Calu3 (cell line): ENCODE data around the gene SLC39A10. TPM values are rescaled to one million over a fixed set of nuclear protein-coding genes. Genes with fewer than 3 reads are reported as not detected.
A peak's percentile ranks its signal among the peaks of the same experiment; 100 is the strongest.

Source experiments
- BruUV-seq: library from RNA; stranded (reverse); fragments of 400-500 nt; replicated peaks from 2 replicates; lab custom pipeline; 2021; lab: Mats Ljungman, UMichigan
- CTCF ChIA-PET: fragments of 300-600 bp; sonication (Branson Sonifier 250); formaldehyde crosslinking; loops from one replicate; lab custom pipeline; 2022; ENCODE audit warnings: antibody characterized with exemption; lab: Charles Lee
- DNase-seq: peaks from one replicate; pipeline ENCODE4 v3.0.0; 2022
- H3K27ac Mint-ChIP-seq: one replicate; pipeline ENCODE4 v1.8.0; 2022; ENCODE audit warnings: mixed read lengths; ENCODE audit not compliant: unreplicated experiment
- H3K27me3 Mint-ChIP-seq: one replicate; pipeline ENCODE4 v1.8.0; 2022; ENCODE audit warnings: mixed read lengths; ENCODE audit not compliant: unreplicated experiment
- H3K36me3 Mint-ChIP-seq: one replicate; pipeline ENCODE4 v1.8.0; 2022; ENCODE audit warnings: mild to moderate bottlenecking, moderate library complexity, mixed read lengths; ENCODE audit not compliant: insufficient read depth, unreplicated experiment
- H3K4me1 Mint-ChIP-seq: one replicate; pipeline ENCODE4 v1.8.0; 2022; ENCODE audit warnings: mild to moderate bottlenecking, low read depth, mixed read lengths; ENCODE audit not compliant: unreplicated experiment
- H3K4me3 Mint-ChIP-seq: one replicate; pipeline ENCODE4 v1.8.0; 2022; ENCODE audit warnings: mild to moderate bottlenecking, low read depth, moderate library complexity, mixed read lengths; ENCODE audit not compliant: unreplicated experiment
- H3K9me3 Mint-ChIP-seq: one replicate; pipeline ENCODE4 v1.8.0; 2022; ENCODE audit warnings: low read depth, mixed read lengths; ENCODE audit not compliant: unreplicated experiment
- intact Hi-C: fragments of 100-400 bp; cut with micrococcal nuclease; formaldehyde crosslinking; loops from one replicate; pipeline ENCODE4 v1.10.0; 2022; ENCODE audit not compliant: unreplicated experiment
- total RNA-seq: library from RNA; stranded (reverse); gene quantifications from 2 replicates; pipeline ENCODE4 v1.2.3, GENCODE V29; 2022
- TF ChIP-seq, protein P1 (sequence below): fragments of 200-600 bp; IDR thresholded peaks from one replicate; pipeline ENCODE4 v1.8.0; 2022; ENCODE audit warnings: antibody characterized with exemption; ENCODE audit not compliant: unreplicated experiment

SLC39A10 gene
- total RNA-seq, 1 experiment from 2014 or later: 133 TPM

DNA sequence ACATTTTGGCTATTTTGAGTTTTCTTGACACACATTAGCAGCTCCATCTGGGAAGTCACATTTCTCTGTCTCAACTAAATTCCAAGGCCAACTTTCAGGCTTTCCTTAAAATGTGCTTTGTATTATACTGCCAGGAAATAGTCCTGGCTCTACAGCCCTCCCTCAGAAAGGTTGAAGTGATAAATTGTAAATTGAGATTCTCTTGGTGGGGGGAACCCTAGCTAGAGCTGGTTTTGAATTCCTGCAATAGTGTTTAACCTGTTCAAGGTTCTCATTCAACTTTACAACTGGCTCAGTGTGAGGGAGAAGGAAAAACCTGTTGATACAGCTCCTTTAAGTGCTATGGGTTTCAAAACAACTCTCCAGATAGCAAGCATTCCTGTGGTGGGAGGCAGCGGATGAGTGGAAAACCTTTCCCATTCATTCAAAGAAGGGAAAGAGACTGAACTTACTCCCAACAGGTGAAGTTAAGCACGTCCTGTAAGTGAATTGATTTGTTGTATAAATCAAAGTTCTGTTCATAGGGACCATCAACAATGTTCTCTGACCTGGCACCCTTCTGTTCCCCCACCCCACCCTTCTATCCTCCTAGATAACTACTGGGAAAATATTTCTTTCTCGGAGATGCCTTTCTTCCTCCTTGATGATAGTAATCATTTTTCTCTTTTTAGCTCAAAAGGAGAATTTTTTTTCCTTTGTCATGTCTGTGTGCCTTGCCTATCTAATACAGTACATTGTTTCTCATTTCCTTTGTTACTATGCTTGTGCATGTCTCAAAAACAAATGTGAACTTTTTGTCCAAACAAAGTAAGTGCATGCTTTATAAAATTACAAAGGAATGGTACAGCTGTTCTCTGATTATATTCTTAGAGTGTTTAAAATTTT is 44.2 kb upstream of the SLC39A10 start:
- TF ChIP-seq, protein P1, sequence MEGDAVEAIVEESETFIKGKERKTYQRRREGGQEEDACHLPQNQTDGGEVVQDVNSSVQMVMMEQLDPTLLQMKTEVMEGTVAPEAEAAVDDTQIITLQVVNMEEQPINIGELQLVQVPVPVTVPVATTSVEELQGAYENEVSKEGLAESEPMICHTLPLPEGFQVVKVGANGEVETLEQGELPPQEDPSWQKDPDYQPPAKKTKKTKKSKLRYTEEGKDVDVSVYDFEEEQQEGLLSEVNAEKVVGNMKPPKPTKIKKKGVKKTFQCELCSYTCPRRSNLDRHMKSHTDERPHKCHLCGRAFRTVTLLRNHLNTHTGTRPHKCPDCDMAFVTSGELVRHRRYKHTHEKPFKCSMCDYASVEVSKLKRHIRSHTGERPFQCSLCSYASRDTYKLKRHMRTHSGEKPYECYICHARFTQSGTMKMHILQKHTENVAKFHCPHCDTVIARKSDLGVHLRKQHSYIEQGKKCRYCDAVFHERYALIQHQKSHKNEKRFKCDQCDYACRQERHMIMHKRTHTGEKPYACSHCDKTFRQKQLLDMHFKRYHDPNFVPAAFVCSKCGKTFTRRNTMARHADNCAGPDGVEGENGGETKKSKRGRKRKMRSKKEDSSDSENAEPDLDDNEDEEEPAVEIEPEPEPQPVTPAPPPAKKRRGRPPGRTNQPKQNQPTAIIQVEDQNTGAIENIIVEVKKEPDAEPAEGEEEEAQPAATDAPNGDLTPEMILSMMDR: no peak
- no peaks in the 10 kb centered on the region for H3K27me3 Mint-ChIP-seq
- BruUV-seq: no TSS peak
- no peaks in the 10 kb centered on the region for H3K9me3 Mint-ChIP-seq
- CTCF ChIA-PET: interaction anchor here (0.7 to 2.2 kb wide), 7 partner anchors 8 to 70 kb away, joined by 3 to 20 read pairs (median 3); partner anchors contain the start of gene SLC39A10
- peak; percentile 73 for DNase-seq
- peak overlapping the region; percentile 84 for H3K27ac Mint-ChIP-seq
- H3K4me1 Mint-ChIP-seq: peaks cover 47% of the 10 kb centered on the region
- H3K4me3 Mint-ChIP-seq: peak overlapping the region; percentile 58
- intact Hi-C loops: loop anchor here (1.0 kb wide), 1 partner anchor 45 kb away; no protein-coding TSS in a partner anchor
- peaks cover 6% of the 10 kb centered on the region for H3K36me3 Mint-ChIP-seq

DNA sequence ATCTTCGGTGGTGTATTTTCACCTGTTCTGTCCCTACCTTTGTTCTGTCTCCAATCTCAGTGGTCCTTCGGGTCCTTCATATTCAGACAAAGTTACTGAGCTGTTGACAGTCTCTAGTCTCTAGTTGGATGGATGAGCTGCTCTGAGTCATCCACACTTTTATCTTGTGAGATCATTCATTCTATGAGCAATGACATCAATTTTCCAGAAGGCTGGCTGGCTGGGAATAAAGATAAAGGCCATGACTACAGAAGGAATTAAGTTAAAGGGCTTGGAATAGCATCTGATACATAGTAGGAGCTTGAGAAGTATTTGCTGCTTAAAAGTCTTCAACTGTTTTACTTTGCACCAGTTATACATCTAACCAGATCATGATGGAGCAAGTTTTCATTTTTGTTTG is 43.1 kb upstream of the SLC39A10 start:
- peaks cover 49% of the 10 kb centered on the region for H3K4me1 Mint-ChIP-seq
- H3K27me3 Mint-ChIP-seq: no peaks in the 10 kb centered on the region
- H3K9me3 Mint-ChIP-seq: no peaks in the 10 kb centered on the region
- TSS peak; percentile 57 for BruUV-seq
- peak overlapping the region; percentile 75 for H3K27ac Mint-ChIP-seq
- no peak for DNase-seq
- TF ChIP-seq, protein P1: no peak
- H3K36me3 Mint-ChIP-seq: peaks cover 6% of the 10 kb centered on the region
- peak overlapping the region; percentile 58 for H3K4me3 Mint-ChIP-seq
- intact Hi-C loops: loop anchor here (1.0 kb wide), 1 partner anchor 44 kb away; no protein-coding TSS in a partner anchor
- CTCF ChIA-PET: interaction anchor here (1.4 to 2.2 kb wide), 2 partner anchors 13 to 43 kb away, joined by 4 to 20 read pairs; partner anchors contain the start of gene SLC39A10

- no peak for DNase-seq
- H3K4me3 Mint-ChIP-seq: no peak overlapping the region
- H3K36me3 Mint-ChIP-seq: no peaks in the 10 kb centered on the region
- H3K27ac Mint-ChIP-seq: no peak overlapping the region
- H3K4me1 Mint-ChIP-seq: peaks cover 45% of the 10 kb centered on the region
- H3K9me3 Mint-ChIP-seq: no peaks in the 10 kb centered on the region
- BruUV-seq: no TSS peak
- H3K27me3 Mint-ChIP-seq: no peaks in the 10 kb centered on the region
- CTCF ChIA-PET: interaction anchor here (1.2 kb wide), 1 partner anchor 23 kb away, joined by 4 read pairs; no protein-coding TSS in a partner anchor
- intact Hi-C loops: no loop called here
- TF ChIP-seq, protein P1: no peak
Observed at GRCh38 chr2:195619590-195619989, 37.4 kb upstream of the SLC39A10 start.

- H3K36me3 Mint-ChIP-seq: no peaks in the 10 kb centered on the region
- no peaks in the 10 kb centered on the region for H3K9me3 Mint-ChIP-seq
- no peaks in the 10 kb centered on the region for H3K27me3 Mint-ChIP-seq
- intact Hi-C loops: no loop called here
- peaks cover 37% of the 10 kb centered on the region for H3K4me1 Mint-ChIP-seq
- no peak overlapping the region for H3K4me3 Mint-ChIP-seq
- H3K27ac Mint-ChIP-seq: no peak overlapping the region
- CTCF ChIA-PET: interaction anchor here (0.6 to 1.3 kb wide), 3 partner anchors 8 to 34 kb away, joined by 3 to 4 read pairs (median 3); no protein-coding TSS in a partner anchor
- BruUV-seq: no TSS peak
- no peak for DNase-seq
- TF ChIP-seq, protein P1: no peak
Observed at GRCh38 chr2:195620501-195620900, 36.5 kb upstream of the SLC39A10 start.
